ENCODE results near the gene PIK3AP1.

The PIK3AP1 gene

DNA sequence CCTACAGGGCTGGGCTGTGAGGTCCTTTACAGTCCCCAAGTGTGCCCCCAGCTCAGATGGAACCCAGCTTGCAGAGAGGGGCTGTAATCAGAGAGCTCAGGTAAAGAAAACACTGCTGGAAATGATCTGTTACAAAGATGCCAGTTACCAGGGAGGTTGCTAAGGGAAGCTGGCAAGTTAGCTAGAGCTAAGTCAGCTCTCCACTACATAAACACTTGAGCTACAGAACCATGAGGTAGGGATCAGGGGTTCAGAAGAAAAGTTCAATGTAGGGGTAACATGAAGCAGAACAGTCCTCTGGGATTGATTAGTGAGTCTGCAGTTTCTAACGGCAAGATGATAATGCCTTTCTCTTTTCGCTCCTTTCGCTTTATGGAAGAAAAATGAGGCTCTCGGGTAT lies 80.4 kb downstream of the PIK3AP1 start:
- DNase-seq: no peak

GRCh38 chr10:96638696-96639095 lies 81.6 kb downstream of the PIK3AP1 start:
- no peak for DNase-seq

- no peak for DNase-seq
Measured at GRCh38 chr10:96638120-96638519, 82.2 kb downstream of the PIK3AP1 start.

GRCh38 chr10:96637709-96638108 lies 82.6 kb downstream of the PIK3AP1 start:
- DNase-seq: no peak

DNA sequence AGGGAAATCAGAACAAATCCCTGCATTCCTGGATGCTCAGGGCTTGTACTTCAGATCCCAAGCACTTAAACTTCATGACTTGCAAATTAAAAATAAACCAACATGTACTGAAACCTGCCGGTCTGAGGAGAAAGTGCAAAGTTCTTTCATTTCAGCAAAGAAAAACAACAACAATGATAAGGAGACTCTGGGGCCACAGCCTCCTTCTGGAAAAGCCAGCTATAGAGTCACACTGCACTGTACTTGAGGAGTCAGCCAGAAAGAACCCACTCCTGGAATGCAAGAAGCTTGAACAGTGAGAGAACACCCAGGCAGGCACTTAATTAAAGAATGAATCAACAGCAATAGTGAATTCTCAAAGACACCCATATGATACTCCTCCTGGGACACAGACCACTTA lies 83.8 kb downstream of the PIK3AP1 start:
- no peak for DNase-seq

- DNase-seq: no peak
Measured at GRCh38 chr10:96632974-96633710, 87.2 kb downstream of the PIK3AP1 start.

DNA sequence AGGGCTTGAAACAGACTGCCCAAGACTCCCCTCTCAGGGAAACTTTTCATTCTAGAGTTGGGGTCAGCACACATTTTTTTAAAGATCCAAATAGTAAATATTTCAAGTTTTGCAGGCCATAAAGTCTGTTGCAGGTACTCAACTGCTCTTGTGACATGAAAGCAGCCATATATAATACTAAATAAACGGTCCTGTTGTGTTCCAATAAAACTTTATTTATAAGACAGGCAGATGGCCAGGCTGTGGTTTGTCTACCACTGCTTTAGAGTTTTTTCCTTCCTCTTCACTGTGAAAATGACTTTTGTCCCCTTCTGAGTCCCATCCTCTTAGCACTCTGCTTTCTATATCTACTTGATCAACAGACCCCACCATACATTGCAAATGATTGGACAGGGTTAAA lies 93.0 kb downstream of the PIK3AP1 start:
- no peak for DNase-seq

DNA sequence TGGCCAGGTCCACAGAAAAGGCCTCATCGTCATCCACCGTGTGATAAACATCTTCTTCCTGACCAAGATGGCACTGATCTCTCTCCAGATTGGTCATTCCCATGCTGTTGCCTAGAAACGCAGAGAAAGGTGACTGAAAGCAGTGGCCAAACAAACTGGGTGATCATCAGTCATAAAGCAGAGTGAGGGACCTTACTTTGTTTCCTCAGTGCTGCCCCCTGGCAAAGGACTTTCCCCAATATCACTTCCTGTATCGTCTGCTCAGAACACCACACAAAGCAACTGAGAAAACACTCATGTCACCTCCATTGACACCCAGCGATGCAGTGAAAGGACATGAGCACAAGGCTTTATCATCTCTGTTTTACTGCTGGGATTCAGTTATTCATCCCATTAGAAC lies 93.5 kb downstream of the PIK3AP1 start:
- no peak for DNase-seq

DNA sequence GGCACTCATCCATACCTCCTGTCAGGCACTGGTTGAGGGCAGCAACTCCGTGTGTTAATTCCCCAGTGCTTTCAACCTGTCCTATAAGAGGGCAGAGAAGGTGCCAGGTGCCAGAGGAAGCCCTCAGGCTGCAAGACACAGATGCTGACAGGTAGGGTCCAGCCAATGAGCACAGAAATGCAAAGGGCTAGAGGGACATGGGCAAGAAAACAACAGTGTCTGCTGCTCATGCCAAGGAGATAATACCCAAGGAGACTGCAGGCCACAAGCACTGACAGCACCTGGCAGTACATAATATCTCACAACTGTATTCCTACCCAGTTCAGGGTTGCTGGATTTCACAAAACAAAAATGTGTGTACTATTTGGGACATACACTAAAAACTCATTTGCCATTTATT lies 95.1 kb downstream of the PIK3AP1 start:
- no peak for DNase-seq

- no peak for DNase-seq
Measured at GRCh38 chr10:96622013-96622787, 98.1 kb downstream of the PIK3AP1 start.

- no peak for DNase-seq
Measured at GRCh38 chr10:96619796-96620773, 100.2 kb downstream of the PIK3AP1 start.

- DNase-seq: no peak
Measured at GRCh38 chr10:96619120-96619519, 101.2 kb downstream of the PIK3AP1 start.

GRCh38 chr10:96618653-96619052 lies 101.7 kb downstream of the PIK3AP1 start:
- no peak for DNase-seq

DNA sequence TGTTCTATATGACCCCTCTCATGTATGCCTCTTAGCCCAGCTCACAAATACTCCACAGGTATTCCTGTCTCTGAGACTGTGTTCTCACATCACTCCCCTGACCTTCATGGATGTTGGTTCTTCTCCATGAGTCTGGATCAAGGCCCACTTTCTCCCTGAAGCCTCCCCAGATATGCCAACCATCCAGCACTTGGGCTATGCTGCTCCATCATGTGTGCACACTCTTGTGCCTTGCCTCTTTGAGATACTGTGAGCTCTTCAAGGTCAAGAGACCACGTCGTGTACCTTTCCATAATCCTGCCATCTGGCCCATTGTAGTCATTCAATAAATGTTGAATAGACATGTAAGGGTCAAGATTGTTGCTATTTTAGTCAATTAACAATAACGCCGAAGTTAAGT lies 103.4 kb downstream of the PIK3AP1 start:
- DNase-seq: no peak

- no peak for DNase-seq
Measured at GRCh38 chr10:96614515-96614914, 105.8 kb downstream of the PIK3AP1 start.

- no peak for DNase-seq
Measured at GRCh38 chr10:96613576-96613975, 106.7 kb downstream of the PIK3AP1 start.

DNA sequence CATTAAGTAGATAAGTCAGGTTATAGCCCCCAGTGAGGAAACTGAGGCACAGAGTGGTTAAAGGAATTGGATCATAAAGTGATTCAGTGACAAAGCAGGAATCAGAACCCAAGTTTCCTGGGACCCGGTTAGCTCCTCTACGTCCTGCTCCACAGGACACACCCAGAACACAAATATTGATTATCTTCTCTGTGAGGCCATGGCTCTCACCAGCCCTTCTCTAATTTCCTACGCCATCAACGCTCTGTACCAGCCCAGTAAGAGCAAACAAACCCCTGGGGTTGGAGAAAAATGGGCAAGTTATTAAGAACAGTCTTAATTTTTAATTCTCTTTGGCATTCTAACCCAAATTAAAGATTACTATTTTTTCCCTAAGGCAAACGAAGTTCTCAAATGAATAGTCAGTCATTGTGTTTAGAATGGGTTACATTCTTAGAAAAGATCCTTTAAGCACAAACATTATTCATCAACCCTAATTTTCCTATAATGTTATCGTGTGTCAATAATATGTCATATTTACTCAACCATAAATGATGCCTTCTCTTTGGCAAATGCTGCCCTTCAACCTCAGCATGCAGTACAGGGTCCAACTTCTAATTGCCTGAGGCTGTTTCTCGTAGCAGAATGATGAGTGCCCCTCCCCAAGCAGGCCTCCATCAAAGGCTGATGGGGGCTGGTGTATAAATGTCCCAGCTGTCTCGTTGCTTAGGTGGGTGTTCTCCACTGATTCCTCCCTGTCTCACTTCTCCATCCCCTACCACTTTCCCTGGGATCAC lies 108.1 kb downstream of the PIK3AP1 start:
- DNase-seq: no peak

- DNase-seq: no peak
Measured at GRCh38 chr10:96610817-96611216, 109.5 kb downstream of the PIK3AP1 start.

- no peak for DNase-seq
Measured at GRCh38 chr10:96609510-96609909, 110.8 kb downstream of the PIK3AP1 start.

DNA sequence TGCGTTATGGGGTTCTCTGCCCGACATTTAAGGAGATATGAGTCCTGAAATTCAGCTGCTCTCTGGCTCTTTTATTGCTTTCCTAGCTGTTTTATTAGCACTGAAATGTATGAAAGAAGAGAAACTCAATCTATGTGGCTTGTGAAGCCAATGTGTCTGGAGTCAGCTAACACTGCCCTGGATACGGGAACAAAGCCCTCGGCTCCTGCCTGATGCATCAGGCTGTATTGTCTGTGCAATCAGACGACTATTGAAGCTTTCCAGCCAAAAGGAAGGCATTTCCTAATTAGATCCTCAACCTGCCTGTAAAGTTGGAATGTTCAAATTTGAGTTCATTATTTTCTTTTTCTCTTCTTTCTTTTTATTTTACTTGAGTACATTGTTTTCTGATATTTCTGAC lies 111.5 kb downstream of the PIK3AP1 start:
- no peak for DNase-seq

DNA sequence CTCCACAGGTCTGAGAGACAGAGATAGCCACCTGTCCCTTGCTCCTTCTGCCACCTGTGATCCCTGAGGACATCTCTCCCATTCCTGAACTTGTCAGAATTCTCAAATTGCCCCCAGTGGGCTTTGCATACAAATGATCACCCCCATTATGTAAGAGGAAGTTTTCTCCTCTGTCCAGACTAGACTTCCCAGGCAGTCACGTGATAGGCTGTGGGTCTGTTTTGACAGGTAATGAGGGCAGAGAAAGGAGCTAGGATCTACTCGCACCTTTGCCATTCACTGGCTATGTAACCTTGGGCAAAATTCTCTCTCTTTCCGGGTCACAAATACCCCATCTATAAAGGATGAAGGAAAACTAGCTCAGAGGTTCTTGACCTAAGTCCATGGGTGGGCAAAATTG lies 112.1 kb downstream of the PIK3AP1 start:
- DNase-seq: no peak

- DNase-seq: no peak
Measured at GRCh38 chr10:96606946-96607345, 113.4 kb downstream of the PIK3AP1 start.
